Heart left ventricle (tissue), 13 donors: ENCODE measurements around the gene N4BP2.

Experiments
- CTCF ChIP-seq, 12 donors: fragments of 200-600 bp; sonication (generic) in 4 of 12; IDR thresholded peaks; one replicate each; pipeline versions ENCODE4 v1.5.0 to v1.8.0; 2018 to 2022; ENCODE audit warnings: antibody characterized with exemption in 12 of 12, mild to moderate bottlenecking in 5 of 12
- POLR2A ChIP-seq, 2 donors: fragments of 450-650 bp; IDR thresholded peaks; one replicate each; pipeline ENCODE4 v1.6.1; 2017; ENCODE audit warnings: antibody characterized with exemption in 2 of 2, mild to moderate bottlenecking in 2 of 2, moderate library complexity in 2 of 2
- donor health status: ischemic (EF 13 %, LVEDD 7.1; RV severe dilation, severe dysfunction).
- donor health status: DM: no; HTN: yes; CAD: no.
- donor health status: DM: no; HTN: no; CAD: no.
- donor health status: ischemic (EF 25% LVEDD 6.9; RV normal size, moderate dysfunction).
- donor health status: ischemic (EF 25% LVEDD 5.7; RV mildly dilated, moderate dysfunction).
- donor health status: ischemic (EF 35%, LVEDD 5.7; RV mildly dilated, moderate dysfunction).
- donor health status: nonischemic (EF 11% LVEDD 7.7; RV severe dilation, severe dysfunction).
- donor health status: DM: yes; HTN: yes; CAD: no.
- donor health status: PGD.
- donor health status: ischemic (EF 29% LVEDD 5.4; RV normal size, mild dysfunction).
- donor health status: nonischemic (EF 23%, LVEDD 6.1; RV moderate dilation, normal function).

DNA sequence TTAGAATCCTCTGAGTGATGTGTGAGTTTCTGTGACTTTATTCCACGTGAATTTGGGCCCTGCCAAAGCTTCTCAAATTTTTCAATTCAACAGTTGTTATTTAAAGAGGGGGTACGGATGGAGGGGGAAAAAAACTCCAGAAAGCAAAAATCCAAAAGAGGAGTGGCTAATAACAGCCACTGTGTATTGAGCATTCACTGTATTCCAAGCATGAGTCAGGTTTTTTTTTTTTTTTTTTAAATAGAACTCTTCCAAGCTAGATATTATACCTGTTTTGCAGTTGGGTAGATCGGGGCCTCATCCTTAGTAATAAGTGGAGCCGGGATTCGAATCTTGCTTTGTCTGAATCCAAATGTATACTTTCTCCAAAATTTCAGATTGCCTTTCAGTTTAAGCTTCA is 133.8 kb downstream of the N4BP2 start:
- TF ChIP-seq CTCF (IDR thresholded peaks at IDR 0.05) (no peak), POLR2A (IDR thresholded peaks at IDR 0.05) (no peak)
